Effector memory CD4-positive, alpha-beta T cell (primary cell): ENCODE results near the gene GOLGA6L7.
"Not testable (repeated sequence)": the region's sequence is repeated elsewhere in the genome, so short reads cannot be mapped to it uniquely, and the experiment has no call there.

Experiments
- DNase-seq, 3 donors: peaks; one replicate each; pipeline ENCODE4 v3.0.0-alpha.2; 2020
- H3K27ac ChIP-seq: 2 replicates; pipeline ENCODE4 v1.7.0; 2013; ENCODE audit warnings: mild to moderate bottlenecking, low read length, moderate library complexity; ENCODE audit not compliant: insufficient read depth, poor library complexity, severe bottlenecking
- H3K27me3 ChIP-seq: replicated peaks from 2 replicates; pipeline ENCODE4 v1.7.0; 2013; ENCODE audit warnings: mild to moderate bottlenecking, low read length; ENCODE audit not compliant: insufficient read depth, control insufficient read depth, poor library complexity, severe bottlenecking
- H3K36me3 ChIP-seq: 2 replicates; pipeline ENCODE4 v1.7.0; 2013; ENCODE audit warnings: mild to moderate bottlenecking, low read length, moderate library complexity; ENCODE audit not compliant: control insufficient read depth, insufficient read depth
- H3K4me1 ChIP-seq: 2 replicates; pipeline ENCODE4 v1.7.0; 2013; ENCODE audit warnings: low read length, mild to moderate bottlenecking; ENCODE audit not compliant: control insufficient read depth, insufficient read depth, poor library complexity, severe bottlenecking
- H3K4me3 ChIP-seq: 2 replicates; pipeline ENCODE4 v1.7.0; 2013; ENCODE audit warnings: low read length, low read depth, mild to moderate bottlenecking; ENCODE audit not compliant: insufficient read depth, poor library complexity, severe bottlenecking
- H3K9me3 ChIP-seq: 2 replicates; pipeline ENCODE4 v1.7.0; 2013; ENCODE audit warnings: mild to moderate bottlenecking, low read length, moderate library complexity; ENCODE audit not compliant: control insufficient read depth
- total RNA-seq, 3 donors: gene quantifications; one replicate each; lab custom pipeline; 2026; lab: John Stamatoyannopoulos, UW

The GOLGA6L7 gene
- 0 to 0.09 (median 0) reads per million in 3 donors for total RNA-seq

GRCh38 chr15:28848521-28848920 lies at the start of gene GOLGA6L7:
GOLGA6L7 (minus strand) TSS chr15:28848644; CDS start chr15:28848549, 95 bp downstream.
- not testable (repeated sequence) for H3K9me3 ChIP-seq, H3K36me3 ChIP-seq, H3K27ac ChIP-seq, DNase-seq, H3K4me1 ChIP-seq, H3K4me3 ChIP-seq, H3K27me3 ChIP-seq

GRCh38 chr15:28897861-28898585 lies 49.6 kb upstream of the GOLGA6L7 start:
- Histone ChIP-seq H3K36me3 (no peaks in the 10 kb centered on the region), H3K27ac (no peak overlapping the region), H3K9me3 (no peaks in the 10 kb centered on the region), H3K27me3 (no peaks in the 10 kb centered on the region), H3K4me1 (no peaks in the 10 kb centered on the region), H3K4me3 (no peak overlapping the region)
- DNase-seq: no peak

GRCh38 chr15:28896951-28897350 lies 48.5 kb upstream of the GOLGA6L7 start:
- no peak overlapping the region for H3K27ac ChIP-seq
- no peaks in the 10 kb centered on the region for H3K27me3 ChIP-seq
- no peak for DNase-seq
- H3K36me3 ChIP-seq: no peaks in the 10 kb centered on the region
- H3K4me1 ChIP-seq: no peaks in the 10 kb centered on the region
- H3K4me3 ChIP-seq: no peak overlapping the region
- H3K9me3 ChIP-seq: no peaks in the 10 kb centered on the region

- Histone ChIP-seq H3K9me3 (no peaks in the 10 kb centered on the region), H3K4me1 (peaks cover 11% of the 10 kb centered on the region), H3K27me3 (no peaks in the 10 kb centered on the region), H3K27ac (no peak overlapping the region), H3K4me3 (no peak overlapping the region), H3K36me3 (no peaks in the 10 kb centered on the region)
- DNase-seq: no peak
Measured at GRCh38 chr15:28895566-28895965, 47.1 kb upstream of the GOLGA6L7 start.

GRCh38 chr15:28895146-28895545 lies 46.7 kb upstream of the GOLGA6L7 start:
- H3K27ac ChIP-seq: no peak overlapping the region
- no peaks in the 10 kb centered on the region for H3K27me3 ChIP-seq
- H3K4me1 ChIP-seq: peaks cover 15% of the 10 kb centered on the region
- DNase-seq: no peak
- H3K36me3 ChIP-seq: no peaks in the 10 kb centered on the region
- H3K4me3 ChIP-seq: no peak overlapping the region
- H3K9me3 ChIP-seq: no peaks in the 10 kb centered on the region

GRCh38 chr15:28894631-28895030 lies 46.2 kb upstream of the GOLGA6L7 start:
- Histone ChIP-seq H3K4me1 (peaks cover 20% of the 10 kb centered on the region), H3K36me3 (no peaks in the 10 kb centered on the region), H3K4me3 (no peak overlapping the region), H3K27ac (no peak overlapping the region), H3K27me3 (no peaks in the 10 kb centered on the region), H3K9me3 (no peaks in the 10 kb centered on the region)
- no peak for DNase-seq

GRCh38 chr15:28892789-28893610 lies 44.6 kb upstream of the GOLGA6L7 start:
- H3K27ac ChIP-seq: no peak overlapping the region
- H3K27me3 ChIP-seq: no peaks in the 10 kb centered on the region
- peaks cover 28% of the 10 kb centered on the region for H3K4me1 ChIP-seq
- H3K9me3 ChIP-seq: no peaks in the 10 kb centered on the region
- no peak overlapping the region for H3K4me3 ChIP-seq
- no peak for DNase-seq
- no peaks in the 10 kb centered on the region for H3K36me3 ChIP-seq

- no peak overlapping the region for H3K27ac ChIP-seq
- no peak overlapping the region for H3K4me3 ChIP-seq
- DNase-seq: no peak
- peaks cover 37% of the 10 kb centered on the region for H3K4me1 ChIP-seq
- no peaks in the 10 kb centered on the region for H3K36me3 ChIP-seq
- no peaks in the 10 kb centered on the region for H3K27me3 ChIP-seq
- H3K9me3 ChIP-seq: no peaks in the 10 kb centered on the region
Measured at GRCh38 chr15:28891588-28891987, 43.1 kb upstream of the GOLGA6L7 start.

GRCh38 chr15:28890711-28891495 lies 42.5 kb upstream of the GOLGA6L7 start:
- H3K27me3 ChIP-seq: no peaks in the 10 kb centered on the region
- no peaks in the 10 kb centered on the region for H3K9me3 ChIP-seq
- no peaks in the 10 kb centered on the region for H3K36me3 ChIP-seq
- H3K4me1 ChIP-seq: peaks cover 38% of the 10 kb centered on the region
- no peak for DNase-seq
- H3K4me3 ChIP-seq: no peak overlapping the region
- peak overlapping the region; percentile 55 for H3K27ac ChIP-seq
